IMR-90 (cell line): ENCODE data around the gene SEMA4A. TPM values are rescaled to one million over a fixed set of nuclear protein-coding genes. Genes with fewer than 3 reads are reported as not detected.

Experiments
- ATAC-seq: fragments of 200-7000 bp; cut with Tn5 transposase; 2 replicates; pipeline ENCODE4 v1.9.1; 2020; ENCODE audit warnings: low read depth, mild to moderate bottlenecking, moderate library complexity
- BruUV-seq: library from RNA; stranded (reverse); fragments of 400-500 nt; replicated peaks from 2 replicates; lab custom pipeline; 2021; lab: Mats Ljungman, UMichigan
- CTCF ChIA-PET: fragments of 300-600 bp; formaldehyde crosslinking; extraction: SDS; loops from one replicate; lab custom pipeline; 2021; ENCODE audit warnings: antibody characterized with exemption; lab: Yijun Ruan, JAX
- POLR2A ChIA-PET: fragments of 300-600 bp; sonication (Branson Sonifier 250); formaldehyde crosslinking; loops from one replicate; lab custom pipeline; 2022; ENCODE audit warnings: antibody characterized with exemption; ENCODE audit not compliant: unreplicated experiment; lab: Charles Lee
- DNase-seq: peaks from one replicate; pipeline ENCODE4 v3.0.0; 2013
- H2AFZ ChIP-seq: replicated peaks from 2 replicates; pipeline ENCODE3; 2013; ENCODE audit warnings: low read length, mild to moderate bottlenecking; ENCODE audit not compliant: poor library complexity
- H2AK5ac ChIP-seq: 2 replicates; pipeline ENCODE4 v1.6.1; 2013; ENCODE audit warnings: low read depth, low read length, inconsistent platforms
- H2AK9ac ChIP-seq: replicated peaks from 2 replicates; pipeline ENCODE3; 2013; ENCODE audit warnings: mild to moderate bottlenecking, low read depth, low read length, moderate library complexity; ENCODE audit not compliant: poor library complexity
- H2BK120ac ChIP-seq: 2 replicates; pipeline ENCODE4 v1.6.1; 2013; ENCODE audit warnings: low read depth, low read length, inconsistent platforms
- H2BK15ac ChIP-seq: 3 replicates; pipeline ENCODE4 v1.6.1; 2013; ENCODE audit warnings: low read depth, low read length, inconsistent platforms
- H2BK20ac ChIP-seq: 2 replicates; pipeline ENCODE4 v1.6.1; 2013; ENCODE audit warnings: low read depth, mild to moderate bottlenecking, inconsistent platforms, low read length, moderate library complexity
- H2BK5ac ChIP-seq: 2 replicates; pipeline ENCODE4 v1.6.1; 2013; ENCODE audit warnings: mild to moderate bottlenecking, low read depth, low read length, inconsistent platforms; ENCODE audit not compliant: poor library complexity, severe bottlenecking
- H3K14ac ChIP-seq: replicated peaks from 2 replicates; pipeline ENCODE4 v1.6.1; 2013; ENCODE audit warnings: low read depth, low read length, inconsistent platforms
- H3K18ac ChIP-seq: 2 replicates; pipeline ENCODE4 v1.6.1; 2013; ENCODE audit warnings: low read depth, low read length, control low read depth
- H3K23ac ChIP-seq: 2 replicates; pipeline ENCODE4 v1.6.1; 2013; ENCODE audit warnings: low read depth, low read length, inconsistent platforms
- H3K27ac ChIP-seq: 2 replicates; pipeline ENCODE4 v1.5.1; 2013; ENCODE audit warnings: mild to moderate bottlenecking, control low read depth, low read length; ENCODE audit not compliant: insufficient read depth
- H3K27me3 ChIP-seq: 2 replicates; pipeline ENCODE4 v1.6.1; 2013; ENCODE audit warnings: low read length; ENCODE audit not compliant: control insufficient read depth, insufficient read depth
- H3K36me3 ChIP-seq: 2 replicates; pipeline ENCODE4 v1.6.1; 2013; ENCODE audit warnings: low read length, mixed read lengths; ENCODE audit not compliant: control insufficient read depth, insufficient read depth
- H3K4ac ChIP-seq: 2 replicates; pipeline ENCODE4 v1.6.1; 2013; ENCODE audit warnings: low read depth, low read length, inconsistent platforms
- H3K4me1 ChIP-seq: 2 replicates; pipeline ENCODE4 v1.6.1; 2013; ENCODE audit warnings: low read length, mixed read lengths; ENCODE audit not compliant: control insufficient read depth, insufficient read depth
- H3K4me2 ChIP-seq: 2 replicates; pipeline ENCODE4 v1.6.1; 2013; ENCODE audit warnings: low read depth, mild to moderate bottlenecking, control low read depth, low read length, moderate library complexity
- H3K4me3 ChIP-seq: 2 replicates; pipeline ENCODE4 v1.5.1; 2013; ENCODE audit warnings: low read depth, mild to moderate bottlenecking, control low read depth, low read length, moderate library complexity; ENCODE audit not compliant: insufficient read depth
- H3K56ac ChIP-seq: 2 replicates; pipeline ENCODE4 v1.6.1; 2013; ENCODE audit warnings: low read length, inconsistent platforms; ENCODE audit not compliant: insufficient read depth; ENCODE audit errors: extremely low read depth
- H3K79me1 ChIP-seq, 2 experiments: 2 replicates each; pipeline ENCODE4 v1.6.1; 2013; ENCODE audit warnings: low read length in 2 of 2, inconsistent platforms in 1 of 2, low read depth in 1 of 2
- H3K9ac ChIP-seq: 2 replicates; pipeline ENCODE4 v1.6.1; 2013; ENCODE audit warnings: low read depth, low read length, control low read depth
- H3K9me1 ChIP-seq: 2 replicates; pipeline ENCODE4 v1.6.1; 2013; ENCODE audit warnings: low read length, inconsistent platforms; ENCODE audit not compliant: insufficient read depth
- H3K9me3 ChIP-seq: 2 replicates; pipeline ENCODE4 v1.6.1; 2013; ENCODE audit warnings: low read length; ENCODE audit not compliant: control insufficient read depth, insufficient read depth
- H4K20me1 ChIP-seq: 2 replicates; pipeline ENCODE4 v1.6.1; 2013; ENCODE audit warnings: low read length, inconsistent platforms; ENCODE audit not compliant: insufficient read depth
- H4K5ac ChIP-seq: 2 replicates; pipeline ENCODE4 v1.6.1; 2013; ENCODE audit warnings: mild to moderate bottlenecking, low read depth, low read length, control low read depth
- H4K8ac ChIP-seq, 2 experiments: 2 replicates each; pipeline ENCODE4 v1.6.1; 2013; ENCODE audit warnings: low read depth in 2 of 2, low read length in 2 of 2, control low read depth in 1 of 2, inconsistent platforms in 1 of 2
- H4K91ac ChIP-seq: 2 replicates; pipeline ENCODE4 v1.6.1; 2013; ENCODE audit warnings: low read depth, low read length, inconsistent platforms; ENCODE audit not compliant: insufficient read depth
- BHLHE40 ChIP-seq: fragments of 150-350 bp; IDR thresholded peaks from 2 replicates; pipeline ENCODE4 v1.6.1; 2016; ENCODE audit warnings: mild to moderate bottlenecking, low read depth, low read length
- CEBPB ChIP-seq: IDR thresholded peaks from 2 replicates; pipeline ENCODE4 v1.6.1; 2012; ENCODE audit warnings: low read depth, low read length, improper control_type of control experiment
- CTCF ChIP-seq: conservative IDR thresholded peaks from 2 replicates; pipeline ENCODE4 v1.5.1; 2012; ENCODE audit warnings: mild to moderate bottlenecking, low read depth, low read length, improper control_type of control experiment
- FOS ChIP-seq: fragments of 150-350 bp; IDR thresholded peaks from 2 replicates; pipeline ENCODE4 v1.6.1; 2016; ENCODE audit warnings: low read depth, low read length
- MAFK ChIP-seq: IDR thresholded peaks from 2 replicates; pipeline ENCODE4 v1.6.1; 2012; ENCODE audit warnings: low read depth, low read length, improper control_type of control experiment
- NFE2L2 ChIP-seq: fragments of 150-350 bp; IDR thresholded peaks from 2 replicates; pipeline ENCODE4 v1.6.1; 2016; ENCODE audit warnings: low read depth, mild to moderate bottlenecking, low read length
- POLR2A ChIP-seq: IDR thresholded peaks from 2 replicates; pipeline ENCODE4 v1.6.1; 2012; ENCODE audit warnings: mild to moderate bottlenecking, low read depth, low read length
- RCOR1 ChIP-seq: IDR thresholded peaks from 2 replicates; pipeline ENCODE4 v1.6.1; 2012; ENCODE audit warnings: mild to moderate bottlenecking, low read length, improper control_type of control experiment; ENCODE audit not compliant: insufficient replicate concordance
- WGBS, 2 experiments: methylation state at CpG; one replicate each; pipeline versions ENCODE4 v1.1.5 to v1.1.7; 2013; ENCODE audit warnings: missing lambda C conversion rate in 2 of 2; ENCODE audit not compliant: insufficient read length in 1 of 2; ENCODE audit errors: extremely low coverage in 2 of 2; 5-methylcytosine and 5-hydroxymethylcytosine counted together
- dilution Hi-C: fragments of 300-500 bp; cut with HindIII; formaldehyde crosslinking; loops from one replicate; pipeline ENCODE4 v1.14.3; 2018; ENCODE audit warnings: low sequenced_read_pairs; ENCODE audit not compliant: unreplicated experiment
- in situ Hi-C: fragments of 300-500 bp; cut with MboI; formaldehyde crosslinking; loops from 3 replicates; pipeline ENCODE4 v1.14.3; 2019; ENCODE audit warnings: low sequenced_read_pairs, inconsistent platforms, mixed read lengths
- intact Hi-C: fragments of 100-400 bp; cut with micrococcal nuclease; formaldehyde crosslinking; loops from 2 replicates; pipeline ENCODE4 v1.10.0; 2022
- polyA plus RNA-seq, 3 experiments: library from polyadenylated mRNA; depleted of rRNA; stranded (reverse); fragments of >200 nt; gene quantifications; 2 replicates each; pipeline ENCODE4 v1.2.3, GENCODE V29; 2012; ENCODE audit warnings: low replicate concordance in 1 of 3
- total RNA-seq: library from RNA; depleted of rRNA; stranded (reverse); fragments of >200 nt; gene quantifications from 2 replicates; pipeline ENCODE4 v1.2.3, GENCODE V29; 2012
- TF ChIP-seq, protein P1 (sequence below): fragments of 150-350 bp; IDR thresholded peaks from 2 replicates; pipeline ENCODE4 v1.6.1; 2016; ENCODE audit warnings: low read depth, mild to moderate bottlenecking, low read length, moderate library complexity, borderline replicate concordance

The SEMA4A gene
- total and polyA plus RNA-seq, 2 of the 4 experiments (the other 2 are of a cell fraction) = 0.18 to 0.86 TPM

- Histone ChIP-seq H4K20me1 (no peaks in the 10 kb centered on the region), H3K23ac (no peak overlapping the region), H3K9ac (no peak overlapping the region), H3K9me3 (no peaks in the 10 kb centered on the region), H3K4me2 (no peak overlapping the region), H4K5ac (no peak overlapping the region), H2BK5ac (no peak overlapping the region), H3K9me1 (no peaks in the 10 kb centered on the region; the same call in 1 of the 2 replicates), H3K79me1 (no peaks in the 10 kb centered on the region), H3K36me3 (no peaks in the 10 kb centered on the region), H4K8ac (no peak overlapping the region), H3K4ac (no peak overlapping the region), H2BK20ac (no peak overlapping the region), H2BK15ac (no peak overlapping the region), H3K27ac (no peak overlapping the region), H2BK120ac (no peak overlapping the region), H3K56ac (no peak overlapping the region), H3K4me1 (no peaks in the 10 kb centered on the region), H2AK9ac (peak overlapping the region; percentile 9), H2AK5ac (no peak overlapping the region), H3K18ac (no peak overlapping the region), H2AFZ (no peak overlapping the region), H3K14ac (no peak overlapping the region), H3K4me3 (no peak overlapping the region), H3K27me3 (peaks cover 14% of the 10 kb centered on the region; the same call in 1 of the 2 replicates), H4K91ac (no peak overlapping the region)
- WGBS, 2 experiments = 53% methylated on average over 2 of the region's 9 CpGs; no CpG with 5 or more reads in 1 of the 2 experiments
- CTCF ChIA-PET = interaction anchor here (0.5 to 1.4 kb wide), 3 partner anchors 9 to 680 kb away, joined by 3 read pairs; no protein-coding TSS in a partner anchor
- TF ChIP-seq CTCF (no peak), MAFK (no peak), FOS (no peak), CEBPB (no peak), BHLHE40 (no peak), NFE2L2 (no peak), POLR2A (no peak), RCOR1 (no peak)
- TF ChIP-seq, protein P1, sequence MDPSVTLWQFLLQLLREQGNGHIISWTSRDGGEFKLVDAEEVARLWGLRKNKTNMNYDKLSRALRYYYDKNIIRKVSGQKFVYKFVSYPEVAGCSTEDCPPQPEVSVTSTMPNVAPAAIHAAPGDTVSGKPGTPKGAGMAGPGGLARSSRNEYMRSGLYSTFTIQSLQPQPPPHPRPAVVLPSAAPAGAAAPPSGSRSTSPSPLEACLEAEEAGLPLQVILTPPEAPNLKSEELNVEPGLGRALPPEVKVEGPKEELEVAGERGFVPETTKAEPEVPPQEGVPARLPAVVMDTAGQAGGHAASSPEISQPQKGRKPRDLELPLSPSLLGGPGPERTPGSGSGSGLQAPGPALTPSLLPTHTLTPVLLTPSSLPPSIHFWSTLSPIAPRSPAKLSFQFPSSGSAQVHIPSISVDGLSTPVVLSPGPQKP = no peak
- in situ Hi-C loops (no loop called here), intact Hi-C loops (no loop called here), dilution Hi-C loops (no loop called here)
- ATAC-seq = no peak
- POLR2A ChIA-PET = no interaction called here
- BruUV-seq = no TSS peak
- no peak for DNase-seq
Observed at GRCh38 chr1:156172696-156173470, 19.5 kb downstream of the SEMA4A start.
